ENCODE results near the gene MRPL16.

GRCh38 chr11:59814021-59814420 is 3.4 kb upstream of the MRPL16 start:
- TF ChIP-seq, protein P1, sequence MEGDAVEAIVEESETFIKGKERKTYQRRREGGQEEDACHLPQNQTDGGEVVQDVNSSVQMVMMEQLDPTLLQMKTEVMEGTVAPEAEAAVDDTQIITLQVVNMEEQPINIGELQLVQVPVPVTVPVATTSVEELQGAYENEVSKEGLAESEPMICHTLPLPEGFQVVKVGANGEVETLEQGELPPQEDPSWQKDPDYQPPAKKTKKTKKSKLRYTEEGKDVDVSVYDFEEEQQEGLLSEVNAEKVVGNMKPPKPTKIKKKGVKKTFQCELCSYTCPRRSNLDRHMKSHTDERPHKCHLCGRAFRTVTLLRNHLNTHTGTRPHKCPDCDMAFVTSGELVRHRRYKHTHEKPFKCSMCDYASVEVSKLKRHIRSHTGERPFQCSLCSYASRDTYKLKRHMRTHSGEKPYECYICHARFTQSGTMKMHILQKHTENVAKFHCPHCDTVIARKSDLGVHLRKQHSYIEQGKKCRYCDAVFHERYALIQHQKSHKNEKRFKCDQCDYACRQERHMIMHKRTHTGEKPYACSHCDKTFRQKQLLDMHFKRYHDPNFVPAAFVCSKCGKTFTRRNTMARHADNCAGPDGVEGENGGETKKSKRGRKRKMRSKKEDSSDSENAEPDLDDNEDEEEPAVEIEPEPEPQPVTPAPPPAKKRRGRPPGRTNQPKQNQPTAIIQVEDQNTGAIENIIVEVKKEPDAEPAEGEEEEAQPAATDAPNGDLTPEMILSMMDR (IDR thresholded peaks at IDR 0.05), result no peak
- no peak for TF ChIP-seq POLR2A (IDR thresholded peaks at IDR 0.05)
- no peak for TF ChIP-seq POLR2AphosphoS5 (IDR thresholded peaks at IDR 0.05)
- TF ChIP-seq EP300 (IDR thresholded peaks at IDR 0.05), result no peak
